Upper lobe of right lung (tissue), 1 donor: ENCODE results near the gene SF1. TPM values are rescaled to one million over a fixed set of nuclear protein-coding genes. Genes with fewer than 3 reads are reported as not detected.

Experiments
- ATAC-seq: fragments of 200-7000 bp; cut with Tn5 transposase; one replicate; pipeline ENCODE4 v1.9.1; 2020; ENCODE audit warnings: mild to moderate bottlenecking, moderate library complexity
- DNase-seq: peaks from one replicate; pipeline ENCODE4 v3.0.0-alpha.2; 2020
- H3K27ac ChIP-seq: fragments of 200-600 bp; one replicate; pipeline ENCODE4 v1.8.0; 2022
- H3K27me3 ChIP-seq: fragments of 200-600 bp; one replicate; pipeline ENCODE4 v1.8.0; 2022; ENCODE audit warnings: mild to moderate bottlenecking
- H3K36me3 ChIP-seq: fragments of 200-600 bp; one replicate; pipeline ENCODE4 v1.8.0; 2022
- H3K4me1 ChIP-seq: fragments of 200-600 bp; one replicate; pipeline ENCODE4 v1.8.0; 2022
- H3K4me3 ChIP-seq: fragments of 200-600 bp; one replicate; pipeline ENCODE4 v1.8.0; 2022; ENCODE audit warnings: mild to moderate bottlenecking
- H3K9me3 ChIP-seq: fragments of 200-600 bp; one replicate; pipeline ENCODE4 v1.8.0; 2022
- intact Hi-C: fragments of 100-400 bp; cut with DNase I; formaldehyde crosslinking; loops from one replicate; pipeline ENCODE4 v1.11.0; 2022
- total RNA-seq: library from RNA; stranded (reverse); fragmentation: NEBNext Ultra II Directional; extraction: Animal tissue kit (Norgen Biotek cat#: 25700); gene quantifications from one replicate; pipeline ENCODE4 v1.2.1, GENCODE V29; 2021
- TF ChIP-seq, protein P1 (sequence below): fragments of 200-600 bp; IDR thresholded peaks from one replicate; pipeline ENCODE4 v1.8.0; 2022; ENCODE audit warnings: antibody characterized with exemption
- donor health status: DM: no; HTN: yes; CAD: no; lungs with severe emphysema.

SF1 gene
- total RNA-seq, 1 donor from 2014 or later: 294 TPM

GRCh38 chr11:64731601-64732000 lies 46.7 kb downstream of the SF1 start:
- no peak for DNase-seq
- Histone ChIP-seq H3K27me3 (no peaks in the 10 kb centered on the region), H3K4me1 (no peaks in the 10 kb centered on the region), H3K9me3 (no peaks in the 10 kb centered on the region), H3K36me3 (no peaks in the 10 kb centered on the region), H3K4me3 (no peak overlapping the region), H3K27ac (no peak overlapping the region)
- no peak for ATAC-seq
- intact Hi-C loops: no loop called here
- TF ChIP-seq, protein P1, sequence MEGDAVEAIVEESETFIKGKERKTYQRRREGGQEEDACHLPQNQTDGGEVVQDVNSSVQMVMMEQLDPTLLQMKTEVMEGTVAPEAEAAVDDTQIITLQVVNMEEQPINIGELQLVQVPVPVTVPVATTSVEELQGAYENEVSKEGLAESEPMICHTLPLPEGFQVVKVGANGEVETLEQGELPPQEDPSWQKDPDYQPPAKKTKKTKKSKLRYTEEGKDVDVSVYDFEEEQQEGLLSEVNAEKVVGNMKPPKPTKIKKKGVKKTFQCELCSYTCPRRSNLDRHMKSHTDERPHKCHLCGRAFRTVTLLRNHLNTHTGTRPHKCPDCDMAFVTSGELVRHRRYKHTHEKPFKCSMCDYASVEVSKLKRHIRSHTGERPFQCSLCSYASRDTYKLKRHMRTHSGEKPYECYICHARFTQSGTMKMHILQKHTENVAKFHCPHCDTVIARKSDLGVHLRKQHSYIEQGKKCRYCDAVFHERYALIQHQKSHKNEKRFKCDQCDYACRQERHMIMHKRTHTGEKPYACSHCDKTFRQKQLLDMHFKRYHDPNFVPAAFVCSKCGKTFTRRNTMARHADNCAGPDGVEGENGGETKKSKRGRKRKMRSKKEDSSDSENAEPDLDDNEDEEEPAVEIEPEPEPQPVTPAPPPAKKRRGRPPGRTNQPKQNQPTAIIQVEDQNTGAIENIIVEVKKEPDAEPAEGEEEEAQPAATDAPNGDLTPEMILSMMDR: no peak

DNA sequence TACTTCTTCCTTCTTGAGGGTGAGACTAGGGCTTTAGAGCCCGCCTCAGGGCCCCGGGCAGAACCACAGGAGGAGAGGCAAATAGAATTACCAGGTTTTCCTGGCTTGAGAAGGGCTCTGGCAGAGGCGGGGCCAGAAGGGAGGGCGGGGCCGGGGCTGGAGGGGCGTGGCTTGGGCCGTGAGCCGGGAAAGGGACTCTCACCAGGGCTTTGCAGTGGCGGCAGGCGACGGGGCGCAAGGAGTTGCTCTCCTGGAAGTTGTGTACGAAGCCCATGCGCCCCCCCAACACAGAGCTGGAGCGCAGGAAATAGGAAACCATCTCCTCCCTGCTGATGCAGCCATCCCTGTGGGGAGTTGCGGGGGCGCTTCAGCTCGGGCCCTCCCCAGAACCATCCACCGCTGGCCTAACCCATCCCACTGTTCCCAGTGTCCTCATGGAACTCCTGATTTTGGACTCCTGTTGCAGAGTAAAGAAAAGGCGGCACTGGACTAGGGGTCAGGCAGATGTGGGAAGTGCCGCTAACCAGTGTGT lies 48.4 kb downstream of the SF1 start:
- H3K27ac ChIP-seq: no peak overlapping the region
- no peaks in the 10 kb centered on the region for H3K27me3 ChIP-seq
- H3K9me3 ChIP-seq: no peaks in the 10 kb centered on the region
- ATAC-seq (peak; percentile 74), DNase-seq (peak; percentile 73)
- H3K4me1 ChIP-seq: no peaks in the 10 kb centered on the region
- no peak overlapping the region for H3K4me3 ChIP-seq
- TF ChIP-seq, protein P1: no peak
- intact Hi-C loops: no loop called here
- no peaks in the 10 kb centered on the region for H3K36me3 ChIP-seq

DNA sequence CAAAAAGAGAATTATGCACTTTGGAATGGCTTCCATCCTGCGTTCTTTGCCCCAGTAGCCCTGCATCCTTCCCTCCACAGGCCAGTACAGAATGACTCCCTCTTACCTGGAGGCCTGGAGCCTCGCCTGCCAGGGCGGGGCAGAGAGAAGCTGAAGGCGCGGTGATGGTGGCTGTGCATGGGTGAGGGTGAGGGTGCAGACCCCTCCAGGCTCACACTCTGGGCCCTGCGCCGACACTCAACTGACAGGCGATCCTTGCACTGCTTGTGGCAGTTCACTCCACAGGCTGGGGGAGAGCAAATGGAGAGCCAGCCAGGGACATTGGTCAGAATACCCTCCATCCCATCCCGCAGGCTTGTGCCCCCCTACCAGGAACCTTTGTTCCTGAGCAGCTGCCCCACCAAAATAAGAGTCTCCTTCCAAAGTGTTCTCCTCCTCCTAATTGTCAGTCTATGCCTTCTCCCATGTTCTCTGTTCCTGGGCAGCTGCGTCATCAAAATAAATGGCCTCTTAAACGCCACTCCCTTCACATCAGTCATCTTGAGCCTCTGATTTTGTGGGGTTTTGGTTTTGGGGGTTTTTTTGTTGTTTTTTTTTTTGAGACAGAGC lies 49.5 kb downstream of the SF1 start:
- H3K9me3 ChIP-seq: no peaks in the 10 kb centered on the region
- ATAC-seq: no peak
- no peak overlapping the region for H3K4me3 ChIP-seq
- H3K27me3 ChIP-seq: no peaks in the 10 kb centered on the region
- no peaks in the 10 kb centered on the region for H3K4me1 ChIP-seq
- peak; percentile 43 for DNase-seq
- TF ChIP-seq, protein P1: no peak
- no peak overlapping the region for H3K27ac ChIP-seq
- intact Hi-C loops: no loop called here
- no peaks in the 10 kb centered on the region for H3K36me3 ChIP-seq

DNA sequence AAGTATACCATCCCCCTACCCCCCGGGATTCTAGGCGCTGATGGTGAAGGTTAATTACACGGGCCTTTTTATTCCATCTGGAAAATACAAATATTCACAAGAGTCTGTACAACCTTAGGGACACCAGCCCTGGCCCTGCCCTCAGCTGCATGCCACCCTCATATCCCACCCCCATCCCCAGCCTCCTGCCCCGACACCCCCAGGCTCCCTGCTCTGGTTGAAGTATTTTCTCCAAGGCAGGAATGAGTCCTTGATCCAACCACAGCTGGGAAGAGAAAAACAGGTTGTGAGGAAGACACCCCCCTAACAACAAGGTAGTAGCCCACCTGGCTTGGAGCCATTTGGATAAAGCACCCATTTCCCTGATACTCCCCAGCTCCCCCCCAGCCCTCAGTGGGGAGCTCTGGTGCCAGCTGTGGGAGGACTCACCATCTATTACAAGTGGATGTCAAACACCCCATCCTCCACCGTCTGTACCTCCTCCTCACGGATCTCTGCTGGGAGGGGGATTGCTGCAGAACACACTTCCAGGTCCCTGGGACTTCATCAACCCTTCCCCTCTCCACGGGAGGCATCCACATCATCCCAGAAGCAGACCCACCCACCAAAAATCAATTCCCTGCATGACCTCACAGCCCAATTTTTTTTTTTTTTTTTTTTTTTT lies 51.3 kb downstream of the SF1 start:
- Histone ChIP-seq H3K4me1 (peaks cover 7% of the 10 kb centered on the region), H3K36me3 (no peaks in the 10 kb centered on the region), H3K27ac (no peak overlapping the region), H3K9me3 (no peaks in the 10 kb centered on the region), H3K4me3 (no peak overlapping the region), H3K27me3 (peaks cover 4% of the 10 kb centered on the region)
- TF ChIP-seq, protein P1: no peak
- intact Hi-C loops: no loop called here
- peak; percentile 22 for DNase-seq
- ATAC-seq: no peak

DNA sequence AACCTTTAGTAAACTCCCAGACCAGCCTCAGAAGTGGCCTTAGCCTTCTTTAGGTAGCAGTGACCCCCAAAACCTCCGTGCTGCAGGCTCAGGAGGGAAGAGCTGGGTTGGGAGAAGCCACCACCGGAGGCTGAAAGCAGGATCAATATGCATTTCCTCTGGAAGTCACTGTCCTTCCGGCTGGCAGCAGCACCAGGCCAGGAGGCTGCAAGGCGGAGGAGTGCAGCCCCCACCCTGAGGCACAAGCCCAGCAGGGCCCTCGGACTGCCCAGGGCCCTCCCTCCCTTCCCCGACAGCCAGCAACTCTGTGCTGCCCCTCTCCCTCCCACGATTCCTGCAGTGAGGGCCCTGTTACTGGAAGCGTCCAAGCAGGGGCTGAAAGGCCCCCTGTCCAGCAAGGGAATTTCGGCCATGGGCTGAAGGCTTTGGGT lies 52.1 kb downstream of the SF1 start:
- H3K27ac ChIP-seq: no peak overlapping the region
- no peak overlapping the region for H3K4me3 ChIP-seq
- peak; percentile 35 for DNase-seq
- H3K36me3 ChIP-seq: no peaks in the 10 kb centered on the region
- H3K4me1 ChIP-seq: peaks cover 7% of the 10 kb centered on the region
- no peaks in the 10 kb centered on the region for H3K9me3 ChIP-seq
- ATAC-seq: no peak
- peaks cover 10% of the 10 kb centered on the region for H3K27me3 ChIP-seq
- TF ChIP-seq, protein P1: no peak
- intact Hi-C loops: no loop called here
